Colonic mucosa (tissue), 4 donors: ENCODE measurements around the gene AUTS2. TPM values are rescaled to one million over a fixed set of nuclear protein-coding genes. Genes with fewer than 3 reads are reported as not detected.

Source experiments
- DNase-seq: peaks from one replicate; pipeline ENCODE4 v3.0.0-alpha.2; 2020
- H3K27ac ChIP-seq: fragments of 200-600 bp; one replicate; pipeline ENCODE4 v1.8.0; 2021
- H3K27me3 ChIP-seq: fragments of 200-600 bp; one replicate; pipeline ENCODE4 v1.8.0; 2021
- H3K36me3 ChIP-seq: fragments of 200-600 bp; one replicate; pipeline ENCODE4 v1.8.0; 2021
- H3K4me1 ChIP-seq: fragments of 200-600 bp; one replicate; pipeline ENCODE4 v1.8.0; 2021; ENCODE audit warnings: mild to moderate bottlenecking
- H3K4me3 ChIP-seq: fragments of 200-600 bp; one replicate; pipeline ENCODE4 v1.8.0; 2021
- H3K9ac ChIP-seq, 2 donors: one replicate each; pipeline ENCODE4 v1.7.0; 2013; ENCODE audit warnings: control low read depth in 2 of 2, low read depth in 2 of 2, low read length in 2 of 2
- H3K9me3 ChIP-seq: fragments of 200-600 bp; one replicate; pipeline ENCODE4 v1.8.0; 2021
- CTCF ChIP-seq: fragments of 200-600 bp; IDR thresholded peaks from one replicate; pipeline ENCODE4 v1.8.0; 2022; ENCODE audit warnings: antibody characterized with exemption, mild to moderate bottlenecking
- intact Hi-C: fragments of 100-400 bp; cut with DNase I; formaldehyde crosslinking; loops from one replicate; pipeline ENCODE4 v1.14.1; 2022
- total RNA-seq, 2 donors: library from RNA; stranded (reverse); fragmentation: NEBNext Ultra II Directional in 1 of 2; extraction: Animal tissue kit (Norgen Biotek cat#: 25700) in 1 of 2; gene quantifications; one replicate each; pipeline ENCODE4 v1.2.1, GENCODE V29; 2021
- donor health status: healthy.
- donor health status: DM: no; HTN: no; CAD: no.
- donor health status: DM: no; HTN: no; CAD: no.

The AUTS2 gene
- total RNA-seq, 2 donors from 2014 or later: 39.8 to 42.3 TPM

- no peak overlapping the region for H3K9ac ChIP-seq
- H3K4me3 ChIP-seq: no peak overlapping the region
- H3K4me1 ChIP-seq: no peaks in the 10 kb centered on the region
- H3K27ac ChIP-seq: no peak overlapping the region
- no peaks in the 10 kb centered on the region for H3K9me3 ChIP-seq
- peaks cover 7% of the 10 kb centered on the region for H3K36me3 ChIP-seq
- intact Hi-C loops: no loop called here
- H3K27me3 ChIP-seq: no peaks in the 10 kb centered on the region
- no peak for DNase-seq
- TF ChIP-seq CTCF: no peak
These were observed 1163.5 kb downstream of the AUTS2 start for GRCh38 chr7:70761711-70762328.

- Histone ChIP-seq H3K27me3 (no peaks in the 10 kb centered on the region), H3K4me1 (no peaks in the 10 kb centered on the region), H3K9me3 (no peaks in the 10 kb centered on the region), H3K36me3 (peaks cover 7% of the 10 kb centered on the region), H3K27ac (no peak overlapping the region), H3K9ac (no peak overlapping the region), H3K4me3 (no peak overlapping the region)
- DNase-seq: no peak
- intact Hi-C loops: no loop called here
- no peak for TF ChIP-seq CTCF
These were observed 1164.4 kb downstream of the AUTS2 start for GRCh38 chr7:70762696-70763095.

- Histone ChIP-seq H3K36me3 (peaks cover 7% of the 10 kb centered on the region), H3K4me1 (no peaks in the 10 kb centered on the region), H3K27me3 (no peaks in the 10 kb centered on the region), H3K27ac (no peak overlapping the region), H3K4me3 (no peak overlapping the region), H3K9me3 (no peaks in the 10 kb centered on the region), H3K9ac (no peak overlapping the region)
- no peak for TF ChIP-seq CTCF
- no peak for DNase-seq
- intact Hi-C loops: no loop called here
These were observed 1165.9 kb downstream of the AUTS2 start for GRCh38 chr7:70763961-70764691.

- Histone ChIP-seq H3K27me3 (no peaks in the 10 kb centered on the region), H3K4me3 (no peak overlapping the region), H3K36me3 (peaks cover 7% of the 10 kb centered on the region), H3K9ac (no peak overlapping the region), H3K27ac (no peak overlapping the region), H3K4me1 (no peaks in the 10 kb centered on the region), H3K9me3 (no peaks in the 10 kb centered on the region)
- TF ChIP-seq CTCF: no peak
- intact Hi-C loops: no loop called here
- no peak for DNase-seq
These were observed 1166.5 kb downstream of the AUTS2 start for GRCh38 chr7:70764701-70765208.

GRCh38 chr7:70765651-70766050, 1167.4 kb downstream of the AUTS2 start:
- Histone ChIP-seq H3K27ac (no peak overlapping the region), H3K27me3 (no peaks in the 10 kb centered on the region), H3K4me3 (no peak overlapping the region), H3K9me3 (no peaks in the 10 kb centered on the region), H3K4me1 (no peaks in the 10 kb centered on the region), H3K9ac (no peak overlapping the region), H3K36me3 (peaks cover 7% of the 10 kb centered on the region)
- intact Hi-C loops: no loop called here
- DNase-seq: no peak
- no peak for TF ChIP-seq CTCF
